A673 (cell line): ENCODE measurements around the gene UBXN11. TPM values are rescaled to one million over a fixed set of nuclear protein-coding genes. Genes with fewer than 3 reads are reported as not detected.

Experiments used
- BruUV-seq: library from RNA; stranded (reverse); fragments of 400-500 nt; replicated peaks from 2 replicates; lab custom pipeline; 2021; lab: Mats Ljungman, UMichigan
- CTCF ChIA-PET: fragments of 300-600 bp; sonication (Branson Sonifier 250); formaldehyde crosslinking; loops from one replicate; lab custom pipeline; 2022; ENCODE audit warnings: antibody characterized with exemption; lab: Charles Lee
- POLR2A ChIA-PET: fragments of 300-600 bp; sonication (Branson Sonifier 250); formaldehyde crosslinking; loops from one replicate; lab custom pipeline; 2022; ENCODE audit warnings: antibody characterized with exemption; ENCODE audit not compliant: low non-redundant PET; lab: Charles Lee
- DNase-seq: peaks from one replicate; pipeline ENCODE4 v3.0.0-alpha.2; 2015; ENCODE audit warnings: low spot score
- H3K27ac ChIP-seq: fragments of 200-600 bp; sonication (generic); 2 replicates; pipeline ENCODE4 v1.5.1; 2016; ENCODE audit warnings: mixed run types, low read depth, mild to moderate bottlenecking, mixed read lengths, antibody characterized with exemption, low read length; ENCODE audit not compliant: poor library complexity, severe bottlenecking
- H3K27me3 ChIP-seq: fragments of 200-600 bp; sonication (generic); replicated peaks from 2 replicates; pipeline ENCODE4 v1.6.1; 2017; ENCODE audit warnings: mixed run types, low read depth, mild to moderate bottlenecking, mixed read lengths, antibody characterized with exemption, low read length; ENCODE audit not compliant: insufficient read depth, poor library complexity
- H3K36me3 ChIP-seq: fragments of 200-600 bp; sonication (generic); 2 replicates; pipeline ENCODE4 v1.6.1; 2016; ENCODE audit warnings: mixed run types, mild to moderate bottlenecking, mixed read lengths, antibody characterized with exemption, low read length; ENCODE audit not compliant: insufficient read depth, poor library complexity, severe bottlenecking
- H3K4me1 ChIP-seq: fragments of 200-600 bp; sonication (generic); 2 replicates; pipeline ENCODE4 v1.6.1; 2017; ENCODE audit warnings: mixed run types, mild to moderate bottlenecking, mixed read lengths, antibody characterized with exemption, low read length; ENCODE audit not compliant: insufficient read depth, poor library complexity, severe bottlenecking
- H3K4me3 ChIP-seq: fragments of 200-600 bp; sonication (generic); 2 replicates; pipeline ENCODE4 v1.5.1; 2016; ENCODE audit warnings: low read depth, mixed run types, mild to moderate bottlenecking, mixed read lengths, low read length; ENCODE audit not compliant: poor library complexity, severe bottlenecking
- H3K9me3 ChIP-seq: fragments of 200-600 bp; sonication (generic); 2 replicates; pipeline ENCODE4 v1.6.1; 2016; ENCODE audit warnings: mixed run types, low read depth, mild to moderate bottlenecking, mixed read lengths, antibody characterized with exemption, low read length; ENCODE audit not compliant: poor library complexity, severe bottlenecking
- CTCF ChIP-seq: fragments of 300-800, 200-600 bp; sonication (generic); conservative IDR thresholded peaks from 2 replicates; pipeline ENCODE4 v1.5.1; 2017; ENCODE audit warnings: low read depth, mild to moderate bottlenecking, antibody characterized with exemption, low read length, moderate library complexity, mixed read lengths
- EZH2 ChIP-seq: fragments of 200-600 bp; sonication (generic); IDR thresholded peaks from 2 replicates; pipeline ENCODE4 v1.6.1; 2017; ENCODE audit warnings: borderline replicate concordance, low read depth, mild to moderate bottlenecking, mixed read lengths, antibody characterized with exemption, low read length; ENCODE audit not compliant: poor library complexity, severe bottlenecking
- intact Hi-C: fragments of 100-400 bp; cut with micrococcal nuclease; formaldehyde crosslinking; loops from one replicate; pipeline ENCODE4 v1.10.0; 2022; ENCODE audit not compliant: unreplicated experiment
- total RNA-seq: library from RNA; stranded (reverse); gene quantifications from 2 replicates; pipeline ENCODE4 v1.2.3, GENCODE V29; 2021

Gene UBXN11
- total RNA-seq, 1 experiment from 2014 or later = 22.1 TPM

DNA sequence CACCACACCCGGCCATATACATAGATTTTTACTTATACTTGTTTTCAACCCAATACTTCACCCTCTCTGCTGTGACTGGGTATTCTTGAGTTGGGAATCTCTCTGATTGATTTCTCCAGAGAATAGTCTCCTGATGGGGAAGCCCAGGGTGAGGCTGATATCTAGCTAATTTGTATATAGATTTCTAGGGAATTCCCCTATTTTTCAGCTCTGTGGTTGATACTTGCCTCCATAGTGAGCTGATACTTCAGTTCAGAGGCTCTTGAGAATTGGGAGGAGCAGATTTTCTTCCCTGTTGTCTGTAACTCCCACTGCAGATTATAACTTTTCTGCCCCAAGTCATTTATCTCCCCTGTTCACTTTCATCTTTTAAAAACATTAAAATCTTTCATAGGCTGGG lies 41.0 kb downstream of the UBXN11 start:
- peaks cover 82% of the 10 kb centered on the region for H3K36me3 ChIP-seq
- no TSS peak for BruUV-seq
- intact Hi-C loops = no loop called here
- TF ChIP-seq EZH2 (no peak), CTCF (no peak)
- H3K27me3 ChIP-seq = no peaks in the 10 kb centered on the region
- H3K4me1 ChIP-seq = no peaks in the 10 kb centered on the region
- ChIA-PET CTCF (no interaction called here), POLR2A (no interaction called here)
- DNase-seq = no peak
- H3K9me3 ChIP-seq = peaks cover 15% of the 10 kb centered on the region
- H3K27ac ChIP-seq = no peak overlapping the region
- H3K4me3 ChIP-seq = no peak overlapping the region

DNA sequence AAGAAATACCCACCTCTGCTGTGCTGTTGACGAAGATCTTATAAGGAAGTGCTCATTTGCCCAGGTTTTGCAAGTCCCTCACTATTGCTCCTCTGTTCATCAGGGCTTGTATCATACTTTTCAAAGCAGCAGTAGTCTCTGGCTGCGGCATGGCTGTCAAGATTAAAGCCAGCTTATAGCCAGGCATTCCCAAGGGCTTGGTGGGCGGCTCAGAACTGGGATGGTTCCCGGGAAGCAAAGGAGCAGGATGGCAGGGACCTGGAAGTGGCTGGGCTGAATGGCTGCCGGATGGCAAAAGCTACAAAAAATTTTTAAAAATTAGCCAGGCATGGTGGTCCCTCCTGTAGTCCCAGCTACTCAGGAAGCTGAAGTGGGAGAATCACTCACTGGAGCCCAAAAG lies 43.2 kb downstream of the UBXN11 start:
- CTCF ChIA-PET = no interaction called here
- no peak overlapping the region for H3K27ac ChIP-seq
- no peak overlapping the region for H3K4me3 ChIP-seq
- intact Hi-C loops = no loop called here
- TF ChIP-seq EZH2 = no peak
- TF ChIP-seq CTCF = no peak
- no peaks in the 10 kb centered on the region for H3K27me3 ChIP-seq
- DNase-seq = no peak
- H3K4me1 ChIP-seq = no peaks in the 10 kb centered on the region
- POLR2A ChIA-PET = no interaction called here
- H3K9me3 ChIP-seq = peaks cover 3% of the 10 kb centered on the region
- peaks cover 81% of the 10 kb centered on the region for H3K36me3 ChIP-seq
- no TSS peak for BruUV-seq

- Histone ChIP-seq H3K9me3 (no peaks in the 10 kb centered on the region), H3K4me3 (no peak overlapping the region), H3K4me1 (no peaks in the 10 kb centered on the region), H3K27ac (no peak overlapping the region), H3K36me3 (peaks cover 85% of the 10 kb centered on the region), H3K27me3 (no peaks in the 10 kb centered on the region)
- BruUV-seq = no TSS peak
- TF ChIP-seq EZH2 = no peak
- TF ChIP-seq CTCF = no peak
- ChIA-PET CTCF (no interaction called here), POLR2A (no interaction called here)
- intact Hi-C loops = no loop called here
- DNase-seq = no peak
Observed at GRCh38 chr1:26259578-26259977, 46.9 kb downstream of the UBXN11 start.
